Activated CD4-positive, alpha-beta T cell treated with anti-CD3 and anti-CD28 coated beads, Interleukin-2, Interleukin-6, amounts not matched to agents 100 ng/mL and 50 ng/mL, durations not matched to agents 16 hours and 8 hours (primary cell): ENCODE data around the gene GPX7.

Source experiments
- DNase-seq: peaks from one replicate; pipeline ENCODE4 v3.0.0-alpha.2; 2020

The GPX7 gene

GRCh38 chr1:52588535-52588934, 13.6 kb upstream of the GPX7 start:
- DNase-seq, result no peak

- no peak for DNase-seq
Measured at GRCh38 chr1:52590266-52590665, 11.9 kb upstream of the GPX7 start.

- DNase-seq, result no peak
Measured at GRCh38 chr1:52592637-52593323, 9.4 kb upstream of the GPX7 start.

- DNase-seq, result no peak
Measured at GRCh38 chr1:52593495-52593894, 8.7 kb upstream of the GPX7 start.

GRCh38 chr1:52595061-52595460, 7.1 kb upstream of the GPX7 start:
- DNase-seq, result no peak

GRCh38 chr1:52597912-52598311, 4.3 kb upstream of the GPX7 start:
- no peak for DNase-seq

GRCh38 chr1:52598729-52599128, 3.4 kb upstream of the GPX7 start:
- no peak for DNase-seq

- no peak for DNase-seq
Measured at GRCh38 chr1:52599236-52599635, 2.9 kb upstream of the GPX7 start.

- DNase-seq, result no peak
Measured at GRCh38 chr1:52600533-52601179, 1.5 kb upstream of the GPX7 start.

- DNase-seq, result no peak
Measured at GRCh38 chr1:52601519-52601918, 652 bp upstream of the GPX7 start.

- peak; percentile 36 for DNase-seq
Measured at GRCh38 chr1:52602856-52603600, 857 bp downstream of the GPX7 start.

GRCh38 chr1:52603630-52604029, 1.5 kb downstream of the GPX7 start:
- DNase-seq, result no peak

GRCh38 chr1:52604063-52604770, 2.0 kb downstream of the GPX7 start:
- DNase-seq, result no peak

GRCh38 chr1:52613636-52614373, 11.6 kb downstream of the GPX7 start:
- DNase-seq, result no peak

- no peak for DNase-seq
Measured at GRCh38 chr1:52614671-52615070, 12.5 kb downstream of the GPX7 start.

- DNase-seq, result no peak
Measured at GRCh38 chr1:52615489-52616042, 13.4 kb downstream of the GPX7 start.

GRCh38 chr1:52621950-52622349, 19.8 kb downstream of the GPX7 start:
- no peak for DNase-seq

- DNase-seq, result no peak
Measured at GRCh38 chr1:52623812-52624211, 21.6 kb downstream of the GPX7 start.

GRCh38 chr1:52627028-52627427, 24.9 kb downstream of the GPX7 start:
- DNase-seq, result no peak

GRCh38 chr1:52628614-52629324, 26.6 kb downstream of the GPX7 start:
- no peak for DNase-seq

GRCh38 chr1:52629325-52629643, 27.1 kb downstream of the GPX7 start:
- DNase-seq, result no peak

GRCh38 chr1:52629667-52630066, 27.5 kb downstream of the GPX7 start:
- DNase-seq, result no peak
